NCI-H146 (cell line): ENCODE measurements around the gene IL4I1.

Experiments used
- DNase-seq: peaks from one replicate; lab custom pipeline; 2025; lab: John Stamatoyannopoulos, UW

The IL4I1 gene

DNA sequence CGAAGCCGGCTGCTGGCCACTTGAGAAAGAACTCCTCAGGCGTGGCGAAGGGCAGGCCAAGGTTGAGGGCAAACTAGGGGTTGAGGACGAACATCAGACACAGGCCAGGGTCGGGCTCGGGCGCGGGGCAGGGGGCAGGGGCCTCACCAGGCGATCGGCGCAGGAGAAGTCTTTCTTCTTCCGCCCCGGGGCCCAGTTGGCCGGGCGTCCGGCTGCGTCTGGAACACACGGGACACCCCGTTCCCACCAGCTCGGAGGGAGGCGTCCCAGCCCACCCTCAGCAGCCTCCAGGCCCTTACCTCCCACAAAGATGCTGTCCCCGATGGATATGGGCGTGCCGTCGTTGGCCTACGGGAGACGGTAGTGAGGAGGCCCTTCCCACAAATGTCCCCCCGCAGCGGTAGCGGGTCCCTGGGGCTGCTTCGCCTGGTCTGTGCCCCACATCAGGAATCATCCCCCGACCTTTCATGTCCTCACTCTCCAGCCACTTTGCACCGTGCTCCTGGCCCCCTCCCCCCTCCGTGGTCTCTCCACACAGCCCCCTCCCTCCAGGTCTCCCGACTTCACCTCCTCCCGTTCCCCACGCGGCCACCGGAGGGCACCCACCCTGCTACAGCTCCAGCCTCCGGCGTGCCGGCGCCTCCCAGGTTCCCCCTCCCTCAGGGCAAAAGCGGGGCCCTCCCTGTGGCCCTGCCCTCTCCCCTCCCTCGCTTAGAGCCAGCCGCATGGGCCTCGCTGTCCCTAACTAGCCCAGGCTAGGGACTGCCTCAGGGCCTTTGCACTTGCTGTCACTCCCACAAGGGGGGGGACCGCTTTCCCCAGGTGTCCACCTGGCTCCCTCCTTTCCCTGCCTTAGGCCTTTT is 34.1 kb downstream of the IL4I1 start:
- peak; percentile 30 for DNase-seq

DNA sequence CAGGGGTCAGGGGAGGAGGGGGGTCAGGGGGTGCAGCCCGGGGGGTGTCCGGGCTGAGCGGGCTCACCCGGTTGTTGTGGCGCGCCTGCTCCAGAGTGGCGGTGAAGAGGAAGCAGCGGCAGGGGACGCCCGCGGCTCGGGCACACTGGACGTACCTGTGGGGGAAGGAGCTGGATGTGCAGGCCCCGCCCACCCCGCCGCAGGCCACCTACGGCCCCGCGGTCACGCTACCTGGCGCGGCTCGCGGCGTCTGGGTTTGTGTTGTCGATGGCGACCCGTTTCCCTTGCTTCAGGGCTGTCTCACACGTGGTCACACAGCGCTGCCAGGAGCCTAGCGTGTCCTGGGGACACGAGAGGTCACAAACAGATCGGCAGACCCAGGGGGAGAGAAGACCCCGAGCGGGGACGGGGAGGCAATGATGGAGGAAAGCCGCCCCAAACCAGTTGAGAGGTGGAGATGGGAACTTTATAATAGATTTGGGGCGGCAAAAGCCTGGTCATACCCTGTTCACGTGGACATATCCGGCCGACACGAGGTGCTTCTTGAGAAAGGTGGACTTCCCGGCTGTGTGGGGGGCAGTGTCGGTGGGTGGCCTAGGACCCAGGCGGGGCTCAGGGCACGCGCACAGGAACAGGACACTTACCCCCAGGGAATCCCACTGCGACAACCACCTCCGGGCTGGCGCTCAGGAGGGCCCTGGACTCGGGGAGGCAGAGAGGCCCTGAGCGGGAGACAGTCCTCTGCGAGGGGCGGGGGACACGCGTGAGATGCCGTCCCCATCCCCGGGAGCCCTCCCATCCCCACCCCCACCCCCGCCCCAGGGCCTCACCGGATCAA is 34.9 kb downstream of the IL4I1 start:
- DNase-seq, result no peak

DNA sequence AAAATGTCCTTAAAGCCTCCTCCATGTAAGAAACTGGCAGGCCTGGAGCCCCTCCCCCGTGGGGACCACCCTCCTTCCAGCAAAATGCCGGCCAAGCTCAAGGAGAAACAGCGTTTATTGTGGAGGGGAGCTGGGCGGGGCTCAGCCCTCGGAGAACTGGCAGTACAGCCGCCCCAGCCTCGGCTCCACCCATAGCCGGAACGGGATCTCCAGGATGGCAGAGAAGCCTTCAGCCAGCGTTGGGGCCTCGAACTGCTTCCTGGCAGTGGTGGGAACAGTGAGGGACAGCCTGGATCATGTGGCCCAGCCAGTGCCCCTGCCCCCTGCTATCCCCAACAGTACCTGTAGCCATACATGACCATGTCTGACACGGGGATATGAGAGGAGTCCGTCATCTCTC is 35.6 kb downstream of the IL4I1 start:
- no peak for DNase-seq

DNA sequence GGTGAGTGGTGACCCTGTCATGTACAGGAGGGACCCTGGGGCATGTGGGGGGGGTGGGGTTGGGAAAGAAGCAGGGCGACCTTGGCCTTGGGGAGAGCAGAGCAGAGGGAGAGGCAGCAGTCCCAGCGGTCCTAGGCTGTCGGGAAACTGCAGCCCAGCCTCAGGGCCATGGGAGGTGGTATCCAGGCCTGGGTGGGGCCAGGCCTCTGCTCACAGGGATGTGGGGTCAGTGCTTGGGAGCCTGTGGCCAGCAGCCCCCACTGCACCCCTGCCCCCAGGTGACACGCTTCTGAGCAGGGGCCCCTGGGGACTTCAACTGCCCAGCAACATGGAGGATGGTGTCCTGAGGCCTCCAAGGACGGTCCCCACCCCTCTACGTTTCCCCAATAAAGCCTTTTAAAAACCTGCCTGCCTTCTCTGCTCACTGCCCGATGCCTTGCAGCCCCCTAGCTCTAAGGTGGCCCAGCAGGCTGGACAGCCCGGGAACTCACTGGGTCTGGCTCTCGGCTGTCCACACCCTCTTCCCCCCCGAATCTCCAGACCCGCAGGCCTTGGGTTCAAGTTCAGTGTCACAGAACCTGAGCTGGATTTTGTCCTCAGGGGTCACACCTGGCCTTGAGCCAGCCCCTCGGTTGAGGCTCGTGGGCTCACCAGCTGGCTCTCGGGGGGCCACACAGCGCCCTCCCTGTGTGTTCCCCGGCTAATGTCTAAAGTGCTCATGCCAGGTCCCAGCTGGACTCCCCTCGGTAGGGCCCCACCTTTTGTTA is 36.2 kb downstream of the IL4I1 start:
- DNase-seq, result no peak

DNA sequence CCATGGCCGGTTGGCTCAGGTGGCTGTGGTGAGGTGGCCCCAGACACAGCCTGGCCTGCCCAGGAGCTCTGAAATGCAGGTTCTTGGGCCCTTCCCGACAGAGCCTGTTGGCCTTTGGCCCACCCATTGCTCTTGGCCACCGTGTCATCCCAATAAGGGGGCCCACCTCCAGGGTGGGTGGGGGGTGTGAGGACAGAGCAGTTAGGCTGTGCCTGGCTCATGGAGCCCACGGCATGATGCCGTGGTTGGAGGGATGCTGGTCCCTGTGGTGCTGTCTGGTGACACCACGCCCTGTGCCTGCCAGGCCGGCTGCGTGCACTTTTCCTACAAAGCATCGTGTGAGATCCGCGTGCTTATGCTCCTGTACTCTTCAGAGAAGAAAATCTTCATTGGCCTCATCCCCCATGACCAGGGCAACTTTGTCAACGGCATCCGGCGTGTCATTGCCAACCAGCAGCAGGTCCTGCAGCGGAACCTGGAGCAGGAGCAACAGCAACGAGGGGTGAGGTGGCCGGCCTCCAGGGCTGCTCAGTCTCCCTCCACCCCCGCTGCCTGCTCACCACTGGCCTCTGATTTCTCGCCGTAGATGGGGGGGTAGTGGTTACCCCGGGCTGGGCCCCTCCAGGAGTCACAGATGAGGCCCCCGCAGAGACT is 36.9 kb downstream of the IL4I1 start:
- DNase-seq, result no peak

DNA sequence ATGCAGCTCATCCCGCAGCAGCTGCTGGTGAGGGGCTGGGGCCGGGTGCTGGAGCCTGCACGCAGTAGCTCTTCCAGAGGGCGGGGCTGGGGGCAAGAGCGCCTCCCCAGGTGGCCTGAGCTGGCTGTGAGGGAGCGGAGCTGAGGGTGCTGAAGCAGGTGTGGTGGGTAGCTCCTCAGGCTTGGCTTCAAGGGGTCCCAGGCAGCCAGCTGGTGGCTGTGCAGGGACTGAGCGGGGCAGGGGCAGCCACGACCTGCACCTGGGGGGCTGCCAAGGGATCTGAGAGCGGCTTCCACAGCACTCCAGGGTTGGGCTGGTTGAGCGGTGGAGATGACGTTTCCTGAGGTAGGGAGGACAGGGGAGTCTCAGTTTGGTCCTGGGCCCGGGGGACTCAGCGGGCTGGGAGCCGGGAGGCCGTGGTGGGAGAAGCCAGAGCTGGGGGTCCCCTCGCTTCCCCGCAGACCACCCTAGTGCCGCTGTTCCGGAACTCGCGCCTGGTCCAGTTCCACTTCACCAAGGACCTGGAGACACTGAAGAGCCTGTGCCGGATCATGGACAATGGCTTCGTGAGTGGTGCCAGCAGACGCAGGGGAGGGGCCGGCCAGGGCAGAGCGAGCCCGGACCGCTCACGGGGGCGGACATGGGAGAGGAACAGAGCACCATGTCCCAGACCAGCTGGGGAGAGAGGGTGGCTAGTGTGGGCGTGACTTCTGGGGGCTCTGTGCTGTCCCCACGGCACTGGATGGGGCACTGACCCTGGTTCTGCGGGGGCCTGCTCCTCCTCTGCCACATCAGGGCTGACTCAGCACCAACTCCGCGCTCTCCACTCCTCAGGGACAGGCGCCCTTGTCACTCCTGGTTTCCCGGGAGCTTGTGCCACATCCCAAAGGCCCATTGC is 38.4 kb downstream of the IL4I1 start:
- no peak for DNase-seq

DNA sequence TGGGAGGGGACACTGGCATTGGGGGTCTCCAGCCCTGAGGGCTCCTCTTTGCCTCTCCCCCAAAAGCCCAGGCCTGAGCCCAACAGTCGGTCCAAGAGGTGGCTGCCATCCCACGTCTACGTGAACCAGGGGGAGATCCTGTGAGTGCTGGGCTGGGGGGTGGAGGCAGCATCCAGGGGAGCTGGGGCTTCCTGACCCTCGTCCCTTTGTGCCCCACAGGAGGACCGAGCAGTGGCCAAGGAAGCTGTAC is 38.9 kb downstream of the IL4I1 start:
- no peak for DNase-seq

DNA sequence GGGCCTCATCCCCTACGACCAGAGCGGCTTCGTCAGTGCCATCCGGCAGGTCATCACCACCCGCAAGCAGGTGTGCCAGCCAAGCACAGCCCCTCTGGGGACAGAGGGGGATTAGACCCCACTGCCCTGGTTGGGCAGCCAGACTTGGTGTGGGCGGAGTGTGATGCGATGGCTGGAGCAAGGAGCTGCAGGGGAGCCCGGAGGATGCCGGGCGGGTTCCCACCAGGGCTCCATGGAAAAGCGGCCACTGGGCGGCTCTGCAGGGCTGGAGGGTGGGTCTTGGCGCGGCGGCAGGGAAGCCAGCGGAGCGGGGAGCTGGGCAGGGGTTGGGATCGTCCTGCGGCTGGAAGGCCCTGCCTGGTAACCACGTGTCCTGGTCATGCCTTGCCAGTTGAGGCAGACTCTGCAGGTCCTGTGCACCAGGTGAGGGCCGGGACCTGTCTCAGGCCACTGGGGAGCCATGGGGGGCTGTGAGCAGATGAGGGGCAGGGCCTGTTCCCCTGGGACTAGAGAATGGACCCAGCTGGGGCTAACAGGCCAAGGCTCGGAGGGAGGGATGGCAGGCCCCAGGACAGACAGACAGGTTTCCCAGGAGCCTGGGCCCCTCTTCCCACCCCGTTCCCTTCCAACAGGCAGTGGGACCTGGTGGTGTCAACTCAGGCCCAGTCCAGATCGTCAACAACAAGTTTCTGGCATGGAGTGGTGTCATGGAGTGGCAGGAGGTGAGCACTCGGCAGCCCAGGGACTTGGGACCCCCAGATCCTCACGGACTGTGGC is 39.4 kb downstream of the IL4I1 start:
- no peak for DNase-seq

DNA sequence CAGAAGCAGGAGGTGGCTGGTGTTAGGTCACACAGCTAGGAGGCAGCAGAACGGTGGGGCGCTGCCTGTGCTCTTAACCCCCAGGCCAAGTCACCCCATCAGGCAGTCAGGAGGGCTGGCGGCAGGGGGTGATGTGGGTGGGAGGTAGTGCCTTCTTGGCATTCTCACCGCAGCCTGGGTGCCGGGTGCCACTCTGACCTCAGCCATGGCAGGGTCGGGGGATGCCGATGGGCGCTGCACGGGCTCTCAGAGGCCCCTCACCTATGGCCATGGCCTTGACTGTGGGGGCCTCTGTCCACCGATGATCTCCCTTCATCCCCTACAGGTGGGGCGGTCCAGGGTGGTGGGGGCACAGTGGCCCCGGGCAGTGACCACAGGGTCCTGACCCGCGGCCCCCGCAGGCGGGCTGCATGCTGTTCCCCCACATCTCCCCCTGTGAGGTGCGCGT is 40.1 kb downstream of the IL4I1 start:
- no peak for DNase-seq

DNA sequence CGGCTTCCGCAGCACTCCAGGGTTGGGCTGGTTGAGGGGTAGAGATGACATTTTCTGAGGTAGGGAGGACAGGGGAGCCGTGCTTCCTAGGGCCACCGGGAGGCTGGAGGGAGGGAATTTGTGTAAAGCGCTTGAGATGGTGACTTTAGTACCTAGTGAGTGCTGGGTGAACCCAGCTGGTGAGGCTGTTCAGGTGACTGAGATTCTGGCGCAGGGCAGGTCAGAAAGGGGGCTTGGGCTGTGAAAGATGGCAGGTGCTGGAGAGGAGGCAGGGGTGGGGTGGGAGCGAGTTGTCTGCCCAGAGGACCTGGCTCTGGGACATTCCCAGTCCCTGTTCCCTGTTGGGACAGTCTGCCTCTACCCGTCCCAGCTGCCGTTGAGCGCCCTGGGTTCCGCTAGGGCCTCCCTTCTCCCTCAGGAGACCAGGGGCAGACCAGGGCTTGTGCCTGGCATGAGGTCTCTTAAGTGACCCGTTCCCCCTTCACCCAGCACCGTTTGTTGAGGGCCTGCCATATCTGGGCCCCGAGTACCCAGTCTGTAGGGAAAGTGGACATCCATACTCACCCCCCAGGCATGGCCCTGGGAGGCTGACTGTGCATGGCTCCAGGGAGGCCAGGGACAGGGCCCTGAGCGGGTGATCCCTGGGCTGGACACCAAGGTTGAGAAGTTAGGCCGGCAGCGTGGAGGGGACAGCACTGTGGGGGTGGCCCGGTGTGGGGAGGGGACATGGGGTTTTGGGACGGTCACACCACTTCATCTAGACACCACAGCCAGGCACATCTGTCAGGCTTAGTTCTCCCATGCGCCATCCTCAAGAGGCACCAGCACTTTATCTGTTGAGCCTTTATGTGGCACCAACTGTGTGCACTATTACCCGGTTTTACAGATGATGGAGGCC is 40.8 kb downstream of the IL4I1 start:
- DNase-seq, result no peak

DNA sequence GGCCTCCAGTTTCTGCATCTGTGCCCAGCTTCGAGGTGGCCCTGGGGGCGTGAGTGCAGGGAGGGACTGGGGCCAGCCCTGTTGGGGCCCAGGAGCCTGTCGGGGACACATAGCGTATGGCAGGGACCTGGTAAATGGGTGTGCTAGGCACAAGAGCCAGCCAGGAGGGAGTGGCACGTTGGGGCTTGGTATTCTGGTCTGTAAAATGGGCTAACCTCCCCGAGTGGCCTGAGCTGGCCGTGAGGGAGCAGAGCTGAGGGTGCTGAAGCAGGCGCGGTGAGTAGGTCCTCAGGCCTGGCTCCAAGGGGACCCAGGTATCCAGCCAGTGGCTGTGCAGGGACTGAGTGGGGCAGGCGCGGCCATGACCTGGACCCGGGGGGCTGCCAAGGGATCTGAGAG is 41.4 kb downstream of the IL4I1 start:
- DNase-seq, result no peak

DNA sequence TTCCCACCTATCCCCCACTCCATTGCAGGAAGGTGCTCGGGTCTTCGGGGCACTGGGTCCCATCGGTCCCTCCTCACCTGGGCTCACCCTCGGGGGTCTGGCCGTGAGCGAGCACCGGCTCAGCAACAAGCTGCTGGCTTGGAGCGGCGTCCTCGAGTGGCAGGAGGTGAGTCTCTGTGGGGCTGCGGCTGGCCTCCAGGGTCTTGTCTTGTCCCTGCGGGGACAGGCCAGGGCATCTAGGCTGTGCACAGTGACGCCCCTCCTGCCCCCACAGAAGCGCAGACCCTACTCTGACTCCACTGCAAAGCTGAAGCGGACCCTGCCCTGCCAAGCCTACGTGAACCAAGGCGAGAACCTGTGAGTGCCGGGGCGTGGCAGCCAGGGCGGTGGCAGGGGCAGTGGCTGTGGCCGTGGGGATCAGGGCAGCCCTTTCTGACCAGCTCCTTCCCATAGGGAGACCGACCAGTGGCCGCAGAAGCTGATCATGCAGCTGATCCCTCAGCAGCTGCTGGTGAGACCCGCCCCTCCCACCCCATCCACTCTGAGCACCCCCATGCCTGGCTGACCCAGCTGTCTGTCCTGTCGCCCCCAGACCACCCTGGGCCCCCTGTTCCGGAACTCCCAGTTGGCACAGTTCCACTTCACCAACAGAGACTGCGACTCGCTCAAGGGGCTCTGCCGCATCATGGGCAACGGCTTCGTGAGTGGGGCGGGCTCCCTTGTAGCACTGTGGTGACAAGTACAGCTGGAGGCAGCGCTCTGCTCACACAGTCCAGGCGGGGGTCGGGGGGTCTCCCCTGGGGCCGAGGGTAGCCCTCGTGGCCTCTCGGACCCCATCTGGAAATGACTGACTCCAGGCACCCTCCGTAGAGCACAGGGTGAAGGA is 42.1 kb downstream of the IL4I1 start:
- DNase-seq, result no peak

DNA sequence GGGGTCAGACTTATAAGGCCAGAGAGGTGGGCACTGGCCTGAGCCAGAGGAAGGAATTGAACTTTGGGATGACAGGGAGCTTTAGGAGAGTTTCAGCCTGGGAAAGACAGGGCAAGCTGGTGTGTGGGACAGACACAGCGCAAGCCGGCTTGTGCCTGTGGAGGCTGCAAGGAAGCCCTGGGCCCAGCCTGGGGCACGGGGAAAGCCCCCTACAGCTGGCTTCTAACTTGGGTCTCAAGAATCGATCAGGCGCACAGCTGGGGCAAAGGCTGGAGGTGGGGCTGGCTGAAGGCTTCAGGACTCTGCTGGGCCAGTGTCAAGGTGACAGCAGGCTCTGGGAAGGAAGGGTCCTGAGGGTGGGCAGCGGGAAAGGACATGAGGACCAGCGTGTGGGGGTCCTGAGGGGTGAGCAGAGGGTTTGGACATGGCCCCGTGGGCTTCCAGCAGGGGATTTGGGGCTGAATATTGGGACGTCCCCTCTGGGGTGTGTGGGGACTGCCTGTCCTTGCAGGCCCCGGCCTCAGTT is 42.8 kb downstream of the IL4I1 start:
- no peak for DNase-seq

DNA sequence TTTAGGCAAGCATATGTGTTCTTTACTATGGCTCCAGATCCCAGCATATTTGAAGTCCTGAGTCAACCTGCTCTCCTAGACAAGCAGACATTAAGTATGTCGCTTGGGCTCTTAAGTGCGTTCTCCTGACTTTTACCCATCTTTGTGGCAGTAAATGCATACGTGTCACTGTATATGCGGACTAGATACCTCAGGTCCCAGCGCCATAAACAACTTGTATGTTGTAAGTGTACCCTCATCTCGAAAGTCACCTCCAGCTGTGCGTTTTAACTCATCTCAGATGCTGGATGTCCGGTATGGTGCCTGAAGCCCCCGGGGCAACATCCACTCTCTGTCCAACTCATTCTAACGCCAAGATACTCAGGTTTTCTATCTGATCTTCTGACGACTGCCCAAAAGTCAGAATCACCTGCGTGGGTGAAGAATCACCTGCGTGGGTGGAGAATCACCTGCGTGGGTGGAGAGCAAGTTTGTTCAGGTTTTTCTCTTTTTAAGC is 44.0 kb downstream of the IL4I1 start:
- no peak for DNase-seq

DNA sequence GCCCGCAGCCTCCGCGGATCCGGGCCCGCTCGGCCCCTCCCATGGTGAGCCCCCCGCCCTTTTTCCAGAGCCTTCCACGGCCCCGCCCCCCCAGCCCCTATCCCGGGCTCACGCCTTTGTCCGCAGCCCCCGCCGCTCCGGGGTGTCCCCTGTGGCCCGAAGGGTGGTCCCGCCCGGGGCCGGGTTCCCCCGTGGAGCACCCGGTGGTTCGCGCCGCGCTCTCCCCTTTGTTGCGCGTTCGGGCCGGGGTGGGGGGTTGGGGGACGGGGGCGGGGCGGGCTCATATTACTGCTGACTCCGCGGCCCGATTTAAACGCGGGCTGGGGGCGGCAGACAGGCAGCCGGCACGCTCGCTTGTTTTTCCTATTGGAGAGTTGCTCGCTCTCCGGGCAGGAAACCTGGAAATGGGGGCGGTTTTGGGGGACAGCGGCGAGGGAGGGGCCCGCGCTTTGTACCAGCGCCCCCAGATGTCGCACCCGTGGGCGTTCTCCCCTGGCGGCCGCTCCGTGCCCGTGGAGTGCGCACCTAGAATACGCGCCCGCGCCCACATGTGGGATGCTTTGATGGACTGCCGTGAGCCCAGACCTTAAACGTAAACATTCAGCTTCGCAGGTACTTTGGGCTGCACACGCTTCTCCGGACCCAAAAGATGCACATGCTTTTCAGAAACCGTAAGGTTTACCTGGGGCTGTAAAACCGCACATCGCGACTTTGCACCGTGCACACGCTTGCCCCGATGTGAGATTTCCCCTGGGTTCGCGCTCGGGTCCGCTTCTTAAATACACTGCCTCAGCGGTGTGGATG is 45.0 kb downstream of the IL4I1 start:
- peak; percentile 69 for DNase-seq

DNA sequence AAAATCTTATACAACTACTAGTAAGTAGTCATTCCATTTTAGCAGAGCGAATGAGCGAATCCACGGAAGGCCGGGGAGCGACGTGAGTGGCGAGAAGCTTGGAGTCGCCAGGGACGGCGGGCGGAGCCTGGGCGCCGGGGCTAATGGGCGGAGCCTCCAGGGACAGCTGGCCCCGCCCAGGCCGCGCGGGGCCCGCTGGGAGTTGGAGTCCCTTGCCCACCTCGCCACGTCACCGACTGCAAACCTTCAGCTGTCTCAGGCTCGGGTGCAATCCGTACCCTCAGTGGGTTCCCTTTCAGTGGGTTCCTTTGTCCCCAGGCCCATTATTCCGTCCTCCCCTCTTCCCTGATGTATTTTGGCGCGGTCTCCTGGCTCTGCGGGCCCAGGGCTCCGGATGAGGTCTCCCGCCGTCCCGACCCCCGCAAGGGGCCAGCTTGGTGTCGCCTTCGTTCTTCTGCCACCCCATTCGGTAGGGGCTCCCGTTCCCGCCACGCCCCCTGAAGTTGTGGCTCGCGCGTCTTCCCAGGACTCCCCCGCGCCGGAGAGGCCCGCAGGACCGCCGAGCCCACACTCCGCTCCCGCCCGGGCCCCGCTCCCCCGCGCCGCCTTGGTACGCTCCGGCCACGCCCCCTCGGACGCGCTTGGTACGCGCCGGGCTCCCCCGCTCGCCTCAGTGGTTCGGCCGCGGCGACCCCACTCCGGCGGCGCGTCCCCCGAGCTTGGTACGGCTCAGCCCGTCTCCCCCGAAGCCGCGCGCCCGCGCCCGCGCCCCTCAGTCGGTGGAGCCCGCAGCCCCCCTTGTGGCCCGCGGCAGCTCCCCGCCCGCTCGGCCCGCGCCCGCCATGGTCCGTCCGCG is 46.0 kb downstream of the IL4I1 start, which contains the start of gene PTOV1:
TSS of gene PTOV1 (plus strand) at position 673 of the 856 bp plus-strand sequence.
- peak; percentile 95 for DNase-seq
